ENCODE results near the gene SGSH. TPM values are rescaled to one million over a fixed set of nuclear protein-coding genes. Genes with fewer than 3 reads are reported as not detected.
A peak's percentile ranks its signal among the peaks of the same experiment; 100 is the strongest.

SGSH gene
- total RNA-seq, 4 donors from 2014 or later = 26.1 to 50.5 (median 34.6) TPM

- TF ChIP-seq POLR2A (IDR thresholded peaks at IDR 0.05) = no peak
- TF ChIP-seq EP300 (IDR thresholded peaks at IDR 0.05) = no peak
- no peak for TF ChIP-seq CTCF (IDR thresholded peaks at IDR 0.05)
- DNase-seq (ENCODE audit: low spot score in 2 of 2) = no peak
- peaks cover 0 to 45% (median 34%) of the 10 kb centered on the region in 4 donors for H3K4me1 ChIP-seq
- peak overlapping the region in 1 of 4 donors; percentile 81 for H3K4me3 ChIP-seq
- H3K36me3 ChIP-seq = peaks cover 0 to 30% (median 0%) of the 10 kb centered on the region in 3 donors
- H3K27me3 ChIP-seq = no peaks in the 10 kb centered on the region
- 52 to 59% methylated on average over 3 of the region's 3 CpGs for WGBS, 2 donors
- peak overlapping the region; percentile 96 to 99 (median 98) for H3K27ac ChIP-seq
- no peaks in the 10 kb centered on the region for H3K9me3 ChIP-seq
These were observed 42.2 kb upstream of the SGSH start for GRCh38 chr17:80262291-80262690.

DNA sequence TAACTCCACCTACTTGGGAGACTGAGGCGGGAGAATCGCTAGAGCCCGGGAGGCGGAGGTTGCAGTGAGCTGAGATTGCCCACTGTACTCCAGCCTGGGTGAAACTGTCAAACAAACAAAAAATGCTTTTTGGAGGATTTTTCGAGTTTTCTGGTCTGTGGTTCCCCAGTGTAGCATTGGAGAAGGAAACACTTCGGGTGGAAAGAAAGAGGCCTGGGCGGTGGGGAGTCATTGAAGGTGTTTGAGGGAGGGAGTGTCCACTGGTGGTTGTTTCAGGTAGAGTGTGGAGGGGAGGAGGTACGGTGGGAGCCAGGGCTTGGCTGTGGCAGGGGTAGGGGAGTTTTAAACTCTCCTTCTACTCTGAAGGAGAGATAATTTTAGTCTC, 41.8 kb upstream of the SGSH start:
- Histone ChIP-seq H3K27ac (peak overlapping the region; percentile 96 to 99 (median 98)), H3K4me3 (peak overlapping the region; percentile 81 to 99 (median 93)), H3K27me3 (no peaks in the 10 kb centered on the region), H3K4me1 (peaks cover 0 to 45% (median 34%) of the 10 kb centered on the region in 4 donors), H3K9me3 (no peaks in the 10 kb centered on the region), H3K36me3 (peaks cover 0 to 26% (median 0%) of the 10 kb centered on the region in 3 donors)
- DNase-seq (ENCODE audit: low spot score in 2 of 2) = no peak
- no peak for TF ChIP-seq POLR2A (IDR thresholded peaks at IDR 0.05)
- no peak for TF ChIP-seq CTCF (IDR thresholded peaks at IDR 0.05)
- no peak for TF ChIP-seq EP300 (IDR thresholded peaks at IDR 0.05)
- 38 to 39% methylated on average over 8 of the region's 8 CpGs for WGBS, 2 donors

GRCh38 chr17:80261159-80261894, 41.2 kb upstream of the SGSH start:
- peak; percentile 25 to 64 for DNase-seq (ENCODE audit: low spot score in 2 of 2)
- no peaks in the 10 kb centered on the region for H3K9me3 ChIP-seq
- H3K27me3 ChIP-seq = no peaks in the 10 kb centered on the region
- TF ChIP-seq EP300 (IDR thresholded peaks at IDR 0.05) = peak; percentile 35 to 67
- TF ChIP-seq CTCF (IDR thresholded peaks at IDR 0.05) = no peak
- no peak for TF ChIP-seq POLR2A (IDR thresholded peaks at IDR 0.05)
- H3K4me3 ChIP-seq = peak overlapping the region; percentile 81 to 99 (median 93)
- H3K4me1 ChIP-seq = peaks cover 0 to 45% (median 34%) of the 10 kb centered on the region in 4 donors
- H3K36me3 ChIP-seq = peaks cover 0 to 21% (median 0%) of the 10 kb centered on the region in 3 donors
- WGBS, 2 donors = 2 to 3% methylated on average over 30 to 44 of the region's 45 CpGs
- H3K27ac ChIP-seq = peak overlapping the region; percentile 96 to 99 (median 98)

- Histone ChIP-seq H3K27me3 (no peaks in the 10 kb centered on the region), H3K27ac (peak within 1 kb of the TSS; percentile 97 to 99 (median 98)), H3K4me1 (peaks cover 0 to 45% (median 34%) of the 10 kb centered on the region in 4 donors), H3K4me3 (peak within 1 kb of the TSS; percentile 86 to 99 (median 93)), H3K9me3 (no peaks in the 10 kb centered on the region), H3K36me3 (peaks cover 0 to 15% (median 0%) of the 10 kb centered on the region in 3 donors)
- no peak for DNase-seq (ENCODE audit: low spot score in 2 of 2)
- TF ChIP-seq EP300 (IDR thresholded peaks at IDR 0.05) (no peak), CTCF (IDR thresholded peaks at IDR 0.05) (peak in 1 of 5 experiments; percentile 40), POLR2A (IDR thresholded peaks at IDR 0.05) (peak; percentile 47 to 78)
- 0% methylated on average over 15 to 19 of the region's 54 CpGs for WGBS, 2 donors
These were observed 40.6 kb upstream of the SGSH start, which contains the start of gene RNF213 for GRCh38 chr17:80260791-80261158. Gene RNF213, plus strand, starts transcription at chr17:80260852. Its CDS starts 2,830 bp downstream, at chr17:80263682.

DNA sequence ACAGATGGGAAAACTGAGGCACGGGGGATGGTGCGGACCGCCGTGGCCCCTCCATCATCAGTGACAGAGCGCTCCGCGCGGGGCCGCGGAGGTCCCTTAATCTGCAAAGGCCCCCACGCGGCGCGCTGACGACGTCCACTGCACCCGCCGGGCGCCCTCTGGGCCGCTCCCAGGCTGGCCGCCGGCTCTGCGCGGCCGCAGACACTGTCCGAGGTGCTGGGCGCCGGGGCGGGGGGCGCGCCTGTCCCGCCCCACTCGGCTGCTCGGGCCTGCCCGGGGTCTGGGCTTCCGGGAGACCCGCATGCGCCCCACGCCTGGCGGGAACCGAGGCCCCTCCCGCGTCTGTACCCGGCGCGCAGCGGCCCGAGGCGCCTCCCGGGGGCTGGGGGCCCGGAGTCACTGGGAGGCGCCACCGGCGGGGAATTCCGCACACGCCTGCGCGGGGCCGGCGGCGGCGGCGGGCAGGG, 40.0 kb upstream of the SGSH start:
- peak overlapping the region; percentile 80 to 97 (median 94) for H3K27ac ChIP-seq
- peak overlapping the region; percentile 50 to 86 (median 56) for H3K4me3 ChIP-seq
- no peaks in the 10 kb centered on the region for H3K9me3 ChIP-seq
- H3K4me1 ChIP-seq = peaks cover 0 to 47% (median 36%) of the 10 kb centered on the region in 4 donors
- TF ChIP-seq CTCF (IDR thresholded peaks at IDR 0.05) (peak in 1 of 5 experiments; percentile 34), POLR2A (IDR thresholded peaks at IDR 0.05) (peak in 1 of 2 donors; percentile 54), EP300 (IDR thresholded peaks at IDR 0.05) (no peak)
- peak; percentile 21 for DNase-seq (ENCODE audit: low spot score in 2 of 2)
- peaks cover 0 to 8% (median 0%) of the 10 kb centered on the region in 3 donors for H3K36me3 ChIP-seq
- WGBS, 2 donors = 0 to 1% methylated on average over 16 to 41 of the region's 63 CpGs
- H3K27me3 ChIP-seq = no peaks in the 10 kb centered on the region

All from tibial nerve (tissue), 4 donors.